Ureter (tissue), 1 donor: ENCODE results near the gene INAVA. TPM values are rescaled to one million over a fixed set of nuclear protein-coding genes. Genes with fewer than 3 reads are reported as not detected.
"Not testable (repeated sequence)": the region's sequence is repeated elsewhere in the genome, so short reads cannot be mapped to it uniquely, and the experiment has no call there.

Experiments used
- DNase-seq: peaks from one replicate; pipeline ENCODE4 v3.0.0-alpha.2; 2020; ENCODE audit warnings: low spot score
- total RNA-seq: library from RNA; stranded (reverse); gene quantifications from one replicate; pipeline ENCODE4 v1.2.4, GENCODE V29; 2023
- donor health status: DM: yes; HTN: yes; CAD: no.

The INAVA gene
- total RNA-seq, 1 donor from 2014 or later, result 83.2 TPM

- DNase-seq, result no peak
These were observed 2.6 kb downstream of the INAVA start for GRCh38 chr1:200897259-200897658.

- DNase-seq, result no peak
These were observed 4.3 kb downstream of the INAVA start for GRCh38 chr1:200899015-200899386.

GRCh38 chr1:200899451-200899915, 4.8 kb downstream of the INAVA start:
- no peak for DNase-seq

GRCh38 chr1:200899954-200900867, 5.5 kb downstream of the INAVA start:
- no peak for DNase-seq

- no peak for DNase-seq
These were observed 6.2 kb downstream of the INAVA start for GRCh38 chr1:200900877-200901276.

GRCh38 chr1:200901350-200901749, 6.7 kb downstream of the INAVA start:
- DNase-seq, result no peak

GRCh38 chr1:200901796-200902444, 7.2 kb downstream of the INAVA start:
- no peak for DNase-seq

GRCh38 chr1:200903793-200904192, 9.1 kb downstream of the INAVA start:
- no peak for DNase-seq

- no peak for DNase-seq
These were observed 10.1 kb downstream of the INAVA start for GRCh38 chr1:200904772-200905171.

GRCh38 chr1:200905411-200906052, 10.8 kb downstream of the INAVA start:
- no peak for DNase-seq

- no peak for DNase-seq
These were observed 11.8 kb downstream of the INAVA start for GRCh38 chr1:200906491-200906890.

- no peak for DNase-seq
These were observed 13.0 kb downstream of the INAVA start for GRCh38 chr1:200907611-200908097.

GRCh38 chr1:200908191-200908868, 13.6 kb downstream of the INAVA start:
- peak; percentile 69 for DNase-seq

GRCh38 chr1:200909071-200909470, 14.4 kb downstream of the INAVA start:
- DNase-seq, result no peak

GRCh38 chr1:200909757-200910239, 15.1 kb downstream of the INAVA start:
- no peak for DNase-seq

- DNase-seq, result no peak
These were observed 16.7 kb downstream of the INAVA start for GRCh38 chr1:200911361-200911760.

- not testable (repeated sequence) for DNase-seq
These were observed 17.2 kb downstream of the INAVA start for GRCh38 chr1:200911936-200912335.

GRCh38 chr1:200912737-200913407, 18.2 kb downstream of the INAVA start:
- no peak for DNase-seq

GRCh38 chr1:200916152-200916551, 21.5 kb downstream of the INAVA start:
- DNase-seq, result no peak

GRCh38 chr1:200916681-200917080, 22.0 kb downstream of the INAVA start:
- no peak for DNase-seq

GRCh38 chr1:200917291-200917817, 22.7 kb downstream of the INAVA start:
- DNase-seq, result peak; percentile 83
